CD4-positive, alpha-beta T cell (primary cell): Measurements from ENCODE around the gene SEC16A. TPM values are rescaled to one million over a fixed set of nuclear protein-coding genes. Genes with fewer than 3 reads are reported as not detected.

Experiments
- ATAC-seq: fragments of 200-7000 bp; cut with Tn5 transposase; one replicate; pipeline ENCODE4 v1.10.0; 2022; ENCODE audit warnings: mild to moderate bottlenecking; ENCODE audit not compliant: poor library complexity
- CTCF ChIA-PET: fragments of 350-600 bp; sonication (Branson Sonifier 250); formaldehyde crosslinking; loops from one replicate; lab custom pipeline; 2021; ENCODE audit warnings: antibody characterized with exemption, inconsistent platforms; lab: Charles Lee
- POLR2A ChIA-PET: fragments of 350-600 bp; sonication (Branson Sonifier 250); formaldehyde crosslinking; loops from one replicate; lab custom pipeline; 2021; ENCODE audit warnings: antibody characterized with exemption, inconsistent platforms; lab: Charles Lee
- DNase-seq, 14 experiments: peaks; one replicate each; pipeline ENCODE4 v3.0.0-alpha.2; 2013 to 2020; ENCODE audit warnings: mixed read lengths in 2 of 14
- H3K27ac ChIP-seq, 2 donors: one replicate each; pipeline versions ENCODE4 v1.5.1 to v1.7.0; 2013; ENCODE audit warnings: low read length in 2 of 2, low read depth in 1 of 2, mild to moderate bottlenecking in 1 of 2
- H3K27me3 ChIP-seq, 2 experiments: 1 replicate in 1 of 2; 2 replicates in 1 of 2; pipeline versions ENCODE4 v1.6.1 to v1.7.0; 2013; ENCODE audit warnings: low read length in 2 of 2, control low read depth in 1 of 2, mild to moderate bottlenecking in 1 of 2, moderate library complexity in 1 of 2; ENCODE audit not compliant: insufficient read depth in 2 of 2, control insufficient read depth in 1 of 2
- H3K36me3 ChIP-seq: one replicate; pipeline ENCODE4 v1.6.1; 2013; ENCODE audit warnings: low read length, control low read depth; ENCODE audit not compliant: insufficient read depth
- H3K4me1 ChIP-seq: one replicate; pipeline ENCODE4 v1.6.1; 2013; ENCODE audit warnings: low read length, control low read depth; ENCODE audit not compliant: insufficient read depth
- H3K4me3 ChIP-seq: one replicate; pipeline ENCODE4 v1.5.1; 2013; ENCODE audit warnings: mild to moderate bottlenecking, low read length, moderate library complexity
- H3K9me3 ChIP-seq, 2 experiments: 1 replicate in 1 of 2; 2 replicates in 1 of 2; pipeline versions ENCODE4 v1.6.1 to v1.7.0; 2013; ENCODE audit warnings: low read length in 2 of 2, mild to moderate bottlenecking in 2 of 2, control low read depth in 1 of 2, moderate library complexity in 1 of 2; ENCODE audit not compliant: control insufficient read depth in 1 of 2, insufficient read depth in 1 of 2
- H3K27ac Mint-ChIP-seq: one replicate; pipeline ENCODE4 v1.8.0; 2020; ENCODE audit warnings: mixed read lengths
- H3K27me3 Mint-ChIP-seq: one replicate; pipeline ENCODE4 v1.8.0; 2021; ENCODE audit warnings: mixed read lengths
- H3K36me3 Mint-ChIP-seq: one replicate; pipeline ENCODE4 v1.8.0; 2021; ENCODE audit warnings: low read depth, mixed read lengths
- H3K4me1 Mint-ChIP-seq: one replicate; pipeline ENCODE4 v1.8.0; 2021; ENCODE audit warnings: low read depth, mixed read lengths
- H3K4me3 Mint-ChIP-seq: one replicate; pipeline ENCODE4 v1.8.0; 2020; ENCODE audit warnings: mild to moderate bottlenecking, mixed read lengths
- H3K9me3 Mint-ChIP-seq: one replicate; pipeline ENCODE4 v1.8.0; 2020; ENCODE audit warnings: mixed read lengths
- CTCF ChIP-seq: fragments of 200-600 bp; IDR thresholded peaks from one replicate; pipeline ENCODE4 v1.8.0; 2022; ENCODE audit warnings: antibody characterized with exemption, mild to moderate bottlenecking
- intact Hi-C, 2 experiments: fragments of 100-400 bp; cut with DNase I in 1 of 2; cut with micrococcal nuclease in 1 of 2; formaldehyde crosslinking; loops; one replicate each; pipeline versions ENCODE4 v1.15.1 to v1.9.0; 2023 to 2025; cut with DNase I, micrococcal nuclease
- microRNA-seq: library from miRNA; unstranded; fragments of <30 nt; microRNA quantifications from one replicate; pipeline ENCODE4 v1.2.0, GENCODE V29; 2021; ENCODE audit warnings: borderline microRNAs expressed, borderline replicate concordance
- total RNA-seq, 174 experiments: library from RNA in 2 of 174; stranded (reverse) in 2 of 174; gene quantifications; one replicate each; pipeline ENCODE4 v1.2.3 and lab custom pipeline; 2021 to 2026

Gene SEC16A
- total RNA-seq, 2 experiments from 2014 or later = 73.0 to 75.0 TPM

DNA sequence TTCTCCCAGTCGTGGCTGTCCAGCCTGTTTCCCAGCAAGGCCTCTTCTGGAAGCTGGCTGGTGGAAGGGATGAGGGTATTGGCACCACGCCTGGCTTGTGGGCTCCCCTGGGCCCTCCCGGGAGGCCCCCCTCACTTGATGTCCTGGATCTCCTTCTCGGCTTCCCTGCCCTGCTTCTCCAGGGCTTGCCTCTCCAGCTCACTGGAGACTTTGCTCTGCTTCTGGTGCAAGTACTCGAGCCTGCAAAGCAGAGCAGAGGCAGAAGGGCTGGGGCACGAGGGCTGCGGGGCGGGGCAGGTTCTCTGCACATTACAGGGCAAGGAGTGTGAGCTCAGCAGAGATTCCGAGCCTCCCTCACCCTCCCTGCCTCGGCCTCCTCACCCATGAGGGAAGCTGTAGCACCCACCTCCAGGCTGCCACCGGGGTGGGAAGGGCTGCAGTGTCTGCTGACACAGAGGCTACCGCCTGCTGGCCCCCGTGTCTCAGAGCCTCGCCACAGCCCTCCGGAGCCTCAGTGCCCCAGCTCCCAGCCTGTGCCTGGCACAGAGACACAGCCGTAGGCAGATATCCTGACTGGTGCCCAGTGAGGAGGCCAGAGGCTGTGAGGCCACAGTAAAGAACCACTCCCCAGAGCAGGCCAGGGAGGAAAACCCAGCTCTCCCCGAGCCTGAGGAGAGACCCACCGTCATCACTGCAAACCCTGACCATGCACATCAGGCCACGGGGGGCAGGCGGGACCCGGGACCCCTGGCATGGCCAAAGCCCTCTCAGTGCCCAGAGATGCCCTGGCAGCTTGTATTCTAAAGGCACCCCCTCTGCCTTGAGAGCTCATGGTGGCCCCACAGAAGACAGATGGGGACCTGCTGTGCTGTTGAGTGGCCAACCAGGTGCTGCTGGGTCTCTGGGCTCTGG is 90.0 kb downstream of the SEC16A start:
- H3K9me3 ChIP-seq = no peaks in the 10 kb centered on the region
- POLR2A ChIA-PET = no interaction called here
- peaks cover 54% of the 10 kb centered on the region for H3K36me3 Mint-ChIP-seq
- CTCF ChIA-PET = no interaction called here
- no peaks in the 10 kb centered on the region for H3K27me3 Mint-ChIP-seq
- ATAC-seq (no peak), DNase-seq (no peak)
- intact Hi-C loops = no loop called here
- peaks cover 83% of the 10 kb centered on the region for H3K36me3 ChIP-seq
- H3K4me1 ChIP-seq = no peaks in the 10 kb centered on the region
- no peak overlapping the region for H3K4me3 ChIP-seq
- H3K27me3 ChIP-seq = no peaks in the 10 kb centered on the region
- TF ChIP-seq CTCF = no peak
- no peaks in the 10 kb centered on the region for H3K9me3 Mint-ChIP-seq
- H3K4me3 Mint-ChIP-seq = no peak overlapping the region
- H3K4me1 Mint-ChIP-seq = no peaks in the 10 kb centered on the region
- no peak overlapping the region for H3K27ac Mint-ChIP-seq
- no peak overlapping the region for H3K27ac ChIP-seq

GRCh38 chr9:136391737-136392537 is 90.9 kb downstream of the SEC16A start:
- no peak overlapping the region for H3K27ac Mint-ChIP-seq
- no peak for ATAC-seq
- H3K4me1 Mint-ChIP-seq = no peaks in the 10 kb centered on the region
- no peak for TF ChIP-seq CTCF
- H3K4me3 ChIP-seq = no peak overlapping the region
- H3K27me3 Mint-ChIP-seq = no peaks in the 10 kb centered on the region
- POLR2A ChIA-PET = no interaction called here
- CTCF ChIA-PET = no interaction called here
- H3K36me3 ChIP-seq = peaks cover 86% of the 10 kb centered on the region
- no peaks in the 10 kb centered on the region for H3K27me3 ChIP-seq
- H3K9me3 Mint-ChIP-seq = no peaks in the 10 kb centered on the region
- no peak overlapping the region for H3K27ac ChIP-seq
- peaks cover 58% of the 10 kb centered on the region for H3K36me3 Mint-ChIP-seq
- no peak for DNase-seq
- intact Hi-C loops = no loop called here
- peak overlapping the region; percentile 5 for H3K4me3 Mint-ChIP-seq
- no peaks in the 10 kb centered on the region for H3K9me3 ChIP-seq
- no peaks in the 10 kb centered on the region for H3K4me1 ChIP-seq

Small RNAs within 50 kb of the gene (microRNA-seq; reads per million reads assigned to microRNA genes)
- gene MIR4673 = not detected

Other genes starting within 250 kb of the SEC16A start
- gene QSOX2, start 237.2 kb downstream of the SEC16A start, total RNA-seq = 10 to 100 TPM; 14.4 TPM
- not detected for gene CCDC187, start 178.9 kb downstream of the SEC16A start, total RNA-seq
- 1 to 10 TPM; 7.7 to 8.6 TPM for gene GPSM1, start 155.5 kb downstream of the SEC16A start, total RNA-seq
- gene DNLZ, start 119.3 kb downstream of the SEC16A start, total RNA-seq = 10 to 100 TPM; 15.4 to 17.0 TPM
- gene CARD9, start 109.4 kb downstream of the SEC16A start, total RNA-seq = under 1 TPM; 0.36 to 0.64 TPM
- gene SNAPC4, start 82.9 kb downstream of the SEC16A start, total RNA-seq = 1 to 10 TPM; 7.7 to 8.0 TPM
- 10 to 100 TPM; 37.7 to 43.2 TPM for gene ENTR1, start 72.4 kb downstream of the SEC16A start, total RNA-seq
- 100 to 1,000 TPM; 107 to 109 TPM for gene PMPCA, start 72.4 kb downstream of the SEC16A start, total RNA-seq
- 10 to 100 TPM; 17.2 to 19.4 TPM for gene INPP5E, start 43.2 kb downstream of the SEC16A start, total RNA-seq
- 10 to 100 TPM; 30.8 to 34.2 TPM for gene NOTCH1, start 63.0 kb upstream of the SEC16A start, total RNA-seq
- gene EGFL7, start 179.9 kb upstream of the SEC16A start, total RNA-seq = not detected
- 1 to 10 TPM; 3.6 to 4.0 TPM for gene AGPAT2, start 204.4 kb upstream of the SEC16A start, total RNA-seq
- gene DIPK1B, start 229.5 kb upstream of the SEC16A start, total RNA-seq = under 1 TPM in 1 of 2 experiments, not detected in 1; 0.11 TPM